WTC11 (cell line): ENCODE results near the gene RUNX2.

Experiments
- CTCF ChIP-seq: fragments of 200-600 bp; IDR thresholded peaks from 2 replicates; pipeline ENCODE4 v1.8.0; 2022; ENCODE audit warnings: antibody characterized with exemption
- E2F4 ChIP-seq: sonication (generic); formaldehyde crosslinking; IDR thresholded peaks from 2 replicates; pipeline ENCODE4 v1.8.1; 2022; ENCODE audit warnings: low read depth, mild to moderate bottlenecking, moderate library complexity, missing genetic modification reagents, borderline replicate concordance
- MAX ChIP-seq: sonication (generic); formaldehyde crosslinking; IDR thresholded peaks from 2 replicates; pipeline ENCODE4 v1.8.0; 2022; ENCODE audit warnings: mild to moderate bottlenecking, missing genetic modification reagents
- NR1H2 ChIP-seq: sonication (generic); formaldehyde crosslinking; IDR thresholded peaks from 2 replicates; pipeline ENCODE4 v1.9.0; 2021; ENCODE audit warnings: mild to moderate bottlenecking, moderate library complexity, missing genetic modification reagents

GRCh38 chr6:45326698-45327417 lies 1.3 kb upstream of the RUNX2 start:
- no peak for TF ChIP-seq E2F4 (CRISPR knock-in tag)
- no peak for TF ChIP-seq MAX (CRISPR knock-in tag)
- TF ChIP-seq NR1H2: no peak
- TF ChIP-seq CTCF: no peak
